HCT116 (cell line): Measurements from ENCODE around the gene PYGB. TPM values are rescaled to one million over a fixed set of nuclear protein-coding genes. Genes with fewer than 3 reads are reported as not detected.

Experiments used
- ATAC-seq: fragments of 200-7000 bp; cut with Tn5 transposase; 2 replicates; pipeline ENCODE4 v1.9.1; 2020; ENCODE audit warnings: mild to moderate bottlenecking, moderate library complexity
- BruUV-seq: library from RNA; stranded (reverse); fragments of 400-500 nt; replicated peaks from 2 replicates; lab custom pipeline; 2021; lab: Mats Ljungman, UMichigan
- CTCF ChIA-PET: fragments of 300-600 bp; sonication (Branson Sonifier 250); formaldehyde crosslinking; loops from one replicate; lab custom pipeline; 2021; ENCODE audit warnings: antibody characterized with exemption; lab: Charles Lee
- POLR2A ChIA-PET: fragments of 300-600, 350-600 bp; sonication (Branson Sonifier 250); formaldehyde crosslinking; loops from one replicate; lab custom pipeline; 2021; ENCODE audit warnings: antibody characterized with exemption; lab: Charles Lee
- RAD21 ChIA-PET, 2 experiments: fragments of 300-600 bp; sonication (Branson Sonifier 250); formaldehyde crosslinking; loops; one replicate each; lab custom pipeline; 2023; ENCODE audit warnings: low total read pairs in 2 of 2; ENCODE audit not compliant: uncharacterized antibody in 2 of 2, unreplicated experiment in 2 of 2, low non-redundant PET in 1 of 2; lab: Charles Lee
- DNase-seq: peaks from one replicate; pipeline ENCODE4 v3.0.0-alpha.2; 2010; ENCODE audit warnings: low read depth, low spot score
- H2AFZ ChIP-seq: fragments of 200-600 bp; shearing (Covaris generic), sonication (generic); 2 replicates; pipeline ENCODE4 v1.6.1; 2017; ENCODE audit warnings: low read depth, mixed run types, mixed read lengths, antibody characterized with exemption, low read length; ENCODE audit not compliant: poor library complexity, severe bottlenecking
- H3K27ac ChIP-seq: 2 replicates; pipeline ENCODE4 v1.5.1; 2012; ENCODE audit warnings: low read depth, low read length
- H3K27me3 ChIP-seq: fragments of 200-600 bp; sonication (generic); 2 replicates; pipeline ENCODE4 v1.6.1; 2016; ENCODE audit warnings: mixed run types, low read length, mixed read lengths; ENCODE audit not compliant: insufficient read depth
- H3K36me3 ChIP-seq, 2 experiments: fragments of 200-500 bp in 1 of 2; fragments of 200-600 bp in 1 of 2; sonication (Bioruptor generic) in 1 of 2; sonication (generic) in 1 of 2; 2 replicates each; pipeline versions ENCODE4 v1.5.1 to v1.6.1; 2014 to 2016; ENCODE audit warnings: low read length in 2 of 2, inconsistent platforms in 1 of 2, mixed read lengths in 1 of 2, mixed run types in 1 of 2; ENCODE audit not compliant: insufficient read depth in 2 of 2, control insufficient read depth in 1 of 2
- H3K4me1 ChIP-seq, 2 experiments: fragments of 200-600 bp in 1 of 2; sonication (generic) in 1 of 2; 2 replicates each; pipeline versions ENCODE4 v1.5.1 to v1.6.1; 2012 to 2017; ENCODE audit warnings: low read length in 2 of 2, inconsistent platforms in 1 of 2, mild to moderate bottlenecking in 1 of 2, mixed read lengths in 1 of 2, mixed run types in 1 of 2, moderate library complexity in 1 of 2; ENCODE audit not compliant: insufficient read depth in 2 of 2, control insufficient read depth in 1 of 2
- H3K4me2 ChIP-seq: fragments of 200-600 bp; sonication (generic); 2 replicates; pipeline ENCODE4 v1.6.1; 2017; ENCODE audit warnings: mixed run types, low read length, mixed read lengths
- H3K4me3 ChIP-seq, 2 experiments: fragments of 200-600 bp in 1 of 2; sonication (generic) in 1 of 2; replicated peaks in 1 of 2; 2 replicates each; pipeline ENCODE4 v1.5.1; 2011 to 2016; ENCODE audit warnings: low read length in 2 of 2, control low read depth in 1 of 2, low read depth in 1 of 2, mild to moderate bottlenecking in 1 of 2, mixed read lengths in 1 of 2, mixed run types in 1 of 2
- H3K79me2 ChIP-seq: fragments of 200-600 bp; sonication (generic); 2 replicates; pipeline ENCODE4 v1.6.1; 2017; ENCODE audit warnings: mild to moderate bottlenecking, mixed run types, low read length, moderate library complexity, mixed read lengths; ENCODE audit not compliant: insufficient read depth
- H3K9ac ChIP-seq: fragments of 200-600 bp; sonication (generic); 2 replicates; pipeline ENCODE4 v1.6.1; 2016; ENCODE audit warnings: low read length, mixed read lengths
- H3K9me2 ChIP-seq: fragments of 200-600 bp; sonication (generic), shearing (Covaris generic); 2 replicates; pipeline ENCODE4 v1.6.1; 2017; ENCODE audit warnings: mixed run types, mild to moderate bottlenecking, moderate library complexity; ENCODE audit not compliant: insufficient read depth
- H3K9me3 ChIP-seq, 2 experiments: fragments of 200-500 bp in 1 of 2; fragments of 200-600 bp in 1 of 2; sonication (Bioruptor generic) in 1 of 2; sonication (generic) in 1 of 2; 2 replicates each; pipeline ENCODE4 v1.6.1; 2014 to 2017; ENCODE audit warnings: low read length in 2 of 2, mixed read lengths in 2 of 2, inconsistent platforms in 1 of 2, low read depth in 1 of 2, mild to moderate bottlenecking in 1 of 2, mixed run types in 1 of 2, moderate library complexity in 1 of 2; ENCODE audit not compliant: control insufficient read depth in 1 of 2, insufficient read depth in 1 of 2
- H4K20me1 ChIP-seq: fragments of 200-600 bp; sonication (generic), shearing (Covaris generic); 2 replicates; pipeline ENCODE4 v1.6.1; 2017; ENCODE audit warnings: mixed run types, mild to moderate bottlenecking, moderate library complexity; ENCODE audit not compliant: insufficient read depth
- ATF3 ChIP-seq: IDR thresholded peaks from 2 replicates; pipeline ENCODE4 v1.6.1; 2012
- CBX3 ChIP-seq: IDR thresholded peaks from 2 replicates; pipeline ENCODE4 v1.6.1; 2012; ENCODE audit warnings: low read depth
- CEBPB ChIP-seq: IDR thresholded peaks from 2 replicates; pipeline ENCODE4 v1.6.1; 2012; ENCODE audit warnings: low read depth
- CTCF ChIP-seq, 3 experiments: fragments of 200-600 bp in 1 of 3; sonication (generic) in 1 of 3; IDR thresholded peaks in 2 of 3; conservative IDR thresholded peaks in 1 of 3; 2 replicates each; pipeline ENCODE4 v1.5.1; 2012 to 2017; ENCODE audit warnings: low read depth in 2 of 3, low read length in 2 of 3, antibody characterized with exemption in 1 of 3, borderline replicate concordance in 1 of 3, control low read depth in 1 of 3, mild to moderate bottlenecking in 1 of 3, mixed read lengths in 1 of 3, mixed run types in 1 of 3, moderate library complexity in 1 of 3; ENCODE audit not compliant: insufficient read depth in 1 of 3
- ELF1 ChIP-seq: IDR thresholded peaks from 2 replicates; pipeline ENCODE4 v1.6.1; 2012; ENCODE audit warnings: low read depth, borderline replicate concordance
- EZH2 ChIP-seq: fragments of 200-600 bp; sonication (generic); IDR thresholded peaks from 2 replicates; pipeline ENCODE4 v1.6.1; 2017; ENCODE audit warnings: antibody characterized with exemption, mixed run types
- EZH2phosphoT487 ChIP-seq: fragments of 200-600 bp; IDR thresholded peaks from 2 replicates; pipeline ENCODE4 v1.6.1; 2018; ENCODE audit warnings: antibody characterized with exemption, borderline replicate concordance
- FOSL1 ChIP-seq: IDR thresholded peaks from 2 replicates; pipeline ENCODE4 v1.6.1; 2012; ENCODE audit warnings: low read depth
- JUND ChIP-seq: IDR thresholded peaks from 2 replicates; pipeline ENCODE4 v1.6.1; 2012
- MAX ChIP-seq: IDR thresholded peaks from 2 replicates; pipeline ENCODE4 v1.6.1; 2012
- POLR2AphosphoS5 ChIP-seq: IDR thresholded peaks from 2 replicates; pipeline ENCODE4 v1.6.1; 2011; ENCODE audit warnings: mild to moderate bottlenecking, low read depth, low read length, moderate library complexity
- REST ChIP-seq: IDR thresholded peaks from 2 replicates; pipeline ENCODE4 v1.6.1; 2012; ENCODE audit warnings: low read depth
- SIN3A ChIP-seq: IDR thresholded peaks from 2 replicates; pipeline ENCODE4 v1.6.1; 2012; ENCODE audit warnings: low read depth
- SP1 ChIP-seq: IDR thresholded peaks from 2 replicates; pipeline ENCODE4 v1.6.1; 2012; ENCODE audit warnings: low read depth
- TCF7L2 ChIP-seq: IDR thresholded peaks from 2 replicates; pipeline ENCODE4 v1.7.0; 2011; ENCODE audit warnings: borderline replicate concordance, inconsistent platforms; ENCODE audit not compliant: insufficient read depth, insufficient read length; ENCODE audit errors: extremely low read depth
- YY1 ChIP-seq: IDR thresholded peaks from 2 replicates; pipeline ENCODE4 v1.6.1; 2011; ENCODE audit warnings: low read length, low read depth, moderate library complexity, mild to moderate bottlenecking; ENCODE audit not compliant: insufficient replicate concordance; ENCODE audit errors: extremely low read depth
- ZBTB33 ChIP-seq: IDR thresholded peaks from 2 replicates; pipeline ENCODE4 v1.6.1; 2011; ENCODE audit warnings: mild to moderate bottlenecking, low read length, moderate library complexity; ENCODE audit not compliant: insufficient replicate concordance; ENCODE audit errors: extremely low read depth
- ZFX ChIP-seq: fragments of 450-650 bp; IDR thresholded peaks from 2 replicates; pipeline ENCODE4 v1.6.1; 2017
- ZNF274 ChIP-seq: fragments of 200-500 bp; sonication (Bioruptor generic); IDR thresholded peaks from 2 replicates; pipeline ENCODE4 v1.6.1; 2014; ENCODE audit warnings: mild to moderate bottlenecking, low read depth, low read length, inconsistent platforms
- intact Hi-C: fragments of 100-400 bp; cut with micrococcal nuclease; formaldehyde crosslinking; loops from 2 replicates; pipeline ENCODE4 v1.10.0; 2022
- total RNA-seq: library from RNA; stranded (reverse); gene quantifications from one replicate; pipeline ENCODE4 v1.2.1, GENCODE V29; 2021; ENCODE audit not compliant: unreplicated experiment

Gene PYGB
- total RNA-seq, 1 experiment from 2014 or later: 87.8 TPM

GRCh38 chr20:25295386-25296093 is 47.7 kb downstream of the PYGB start:
- intact Hi-C loops: no loop called here
- no peak for ATAC-seq
- Histone ChIP-seq H4K20me1 (no peaks in the 10 kb centered on the region), H3K36me3 (peaks cover 3 to 6% of the 10 kb centered on the region in 2 experiments; a peak in 1 of 4 replicates), H3K4me2 (no peak overlapping the region), H3K9me2 (no peaks in the 10 kb centered on the region), H3K27me3 (no peaks in the 10 kb centered on the region), H2AFZ (no peak overlapping the region), H3K4me1 (peaks cover 23 to 30% of the 10 kb centered on the region in 2 experiments), H3K9me3 (no peaks in the 10 kb centered on the region), H3K27ac (peak overlapping the region; percentile 57), H3K79me2 (no peaks in the 10 kb centered on the region), H3K9ac (no peak overlapping the region), H3K4me3 (no peak overlapping the region)
- no TSS peak for BruUV-seq
- no peak for DNase-seq
- ChIA-PET POLR2A (no interaction called here), CTCF (interaction anchor here (1.1 to 5.0 kb wide), 2 partner anchors 11 to 103 kb away, joined by 3 to 44 read pairs; no protein-coding TSS in a partner anchor), RAD21 (interaction anchor here (0.9 to 1.6 kb wide), 2 partner anchors 103 to 104 kb away, joined by 3 read pairs; no protein-coding TSS in a partner anchor)
- no peak for TF ChIP-seq ATF3
- TF ChIP-seq CBX3: no peak
- no peak for TF ChIP-seq ZFX
- TF ChIP-seq SP1: no peak
- TF ChIP-seq REST: no peak
- no peak for TF ChIP-seq YY1
- TF ChIP-seq FOSL1: no peak
- no peak for TF ChIP-seq POLR2AphosphoS5
- TF ChIP-seq EZH2: no peak
- TF ChIP-seq MAX: no peak
- no peak for TF ChIP-seq SIN3A
- TF ChIP-seq EZH2phosphoT487: no peak
- TF ChIP-seq ELF1: no peak
- TF ChIP-seq ZBTB33: no peak
- TF ChIP-seq JUND: no peak
- TF ChIP-seq ZNF274: no peak
- no peak for TF ChIP-seq TCF7L2
- no peak for TF ChIP-seq CEBPB
- TF ChIP-seq CTCF (IDR thresholded peaks at IDR 0.05 in 2 of 3, conservative IDR thresholded peaks at IDR 0.05 in 1 of 3; ENCODE audit: borderline replicate concordance in 1 of 3, insufficient read depth in 1 of 3, low read depth in 2 of 3, low read length in 2 of 3): no peak
